Smooth muscle cell (in vitro differentiated cells): ENCODE results near the gene CREB3L2. TPM values are rescaled to one million over a fixed set of nuclear protein-coding genes. Genes with fewer than 3 reads are reported as not detected.

ENCODE experiments used
- DNase-seq: peaks from one replicate; lab custom pipeline; 2025; ENCODE audit not compliant: unreplicated experiment; lab: John Stamatoyannopoulos, UW
- H2AFZ ChIP-seq: fragments of 200-600 bp; sonication (generic); 2 replicates; pipeline ENCODE4 v1.6.0; 2016; ENCODE audit warnings: antibody characterized with exemption, low read depth, mild to moderate bottlenecking
- H3F3A ChIP-seq: fragments of 200-600 bp; sonication (generic); 2 replicates; pipeline ENCODE4 v1.6.0; 2017; ENCODE audit warnings: antibody characterized with exemption, low read depth
- H3K27ac ChIP-seq: fragments of 200-600 bp; sonication (generic); 2 replicates; pipeline ENCODE4 v1.5.1; 2016; ENCODE audit warnings: low read depth, mild to moderate bottlenecking
- H3K27me3 ChIP-seq: fragments of 200-600 bp; sonication (generic); 2 replicates; pipeline ENCODE4 v1.6.1; 2016; ENCODE audit warnings: low read depth, mild to moderate bottlenecking
- H3K36me3 ChIP-seq: fragments of 200-600 bp; sonication (generic); 2 replicates; pipeline ENCODE4 v1.5.1; 2016; ENCODE audit warnings: low read depth
- H3K4me1 ChIP-seq: fragments of 200-600 bp; sonication (generic); 2 replicates; pipeline ENCODE4 v1.5.1; 2016; ENCODE audit warnings: low read depth
- H3K4me2 ChIP-seq: fragments of 200-600 bp; sonication (generic); 2 replicates; pipeline ENCODE4 v1.6.0; 2016; ENCODE audit warnings: mild to moderate bottlenecking
- H3K4me3 ChIP-seq: fragments of 200-600 bp; sonication (generic); 2 replicates; pipeline ENCODE4 v1.5.1; 2016; ENCODE audit warnings: mild to moderate bottlenecking
- H3K79me2 ChIP-seq: fragments of 200-600 bp; sonication (generic); 2 replicates; pipeline ENCODE4 v1.6.0; 2016; ENCODE audit warnings: low read depth, mild to moderate bottlenecking
- H3K9ac ChIP-seq: fragments of 200-600 bp; sonication (generic); 2 replicates; pipeline ENCODE4 v1.6.0; 2016; ENCODE audit warnings: low read depth
- H3K9me3 ChIP-seq: fragments of 200-600 bp; sonication (generic); replicated peaks from 2 replicates; pipeline ENCODE4 v1.5.1; 2016; ENCODE audit warnings: low read depth
- H4K20me1 ChIP-seq: fragments of 200-600 bp; sonication (generic); 2 replicates; pipeline ENCODE4 v1.6.0; 2016; ENCODE audit warnings: low read depth
- WGBS: methylation state at CpG from one replicate; pipeline ENCODE4 v1.1.7; 2016; ENCODE audit warnings: low lambda C conversion rate; 5-methylcytosine and 5-hydroxymethylcytosine counted together
- polyA plus RNA-seq: library from polyadenylated mRNA; unstranded; fragments of >200 nt; fragmentation: Nextera tagmentation; extraction: Ambion mirVana; gene quantifications from 2 replicates; pipeline ENCODE4 v1.2.1, GENCODE V29; 2016
- total RNA-seq: library from RNA; depleted of rRNA; stranded (reverse); fragments of >200 nt; gene quantifications from 2 replicates; pipeline ENCODE4 v1.2.3, GENCODE V29; 2014
- TF ChIP-seq, protein P1 (sequence below): fragments of 200-600 bp; sonication (generic); IDR thresholded peaks from 2 replicates; pipeline ENCODE4 v1.5.1; 2017; ENCODE audit warnings: borderline replicate concordance, mild to moderate bottlenecking, antibody characterized with exemption; ENCODE audit not compliant: insufficient read depth, poor library complexity, severe bottlenecking

CREB3L2 gene
- total and polyA plus RNA-seq, 2 experiments from 2014 or later = 27.4 to 69.1 TPM

DNA sequence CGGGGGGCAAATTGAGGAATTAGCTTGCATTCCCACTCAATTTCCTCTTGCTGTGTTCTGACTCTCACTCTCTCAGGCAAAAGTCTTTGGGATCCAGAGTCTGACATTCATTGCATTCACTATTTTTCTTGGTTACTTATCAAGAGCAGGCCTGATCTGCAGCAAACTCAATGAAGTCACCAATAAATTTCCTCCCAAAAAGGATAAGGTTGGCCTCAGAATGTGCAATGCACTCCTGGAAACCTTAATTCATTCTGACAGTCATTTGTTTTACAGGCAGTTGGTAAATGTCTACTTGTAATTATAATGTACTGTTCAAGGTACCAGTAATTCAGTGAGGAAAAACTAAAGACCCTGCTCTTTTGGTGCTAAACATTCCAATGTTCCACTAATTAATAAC, 148.8 kb downstream of the CREB3L2 start:
- DNase-seq = no peak
- Histone ChIP-seq H3K36me3 (no peaks in the 10 kb centered on the region), H3K4me2 (no peak overlapping the region), H3F3A (peaks cover 7% of the 10 kb centered on the region), H3K4me1 (no peaks in the 10 kb centered on the region), H2AFZ (no peak overlapping the region), H3K79me2 (no peaks in the 10 kb centered on the region), H4K20me1 (no peaks in the 10 kb centered on the region), H3K27ac (no peak overlapping the region), H3K27me3 (peaks cover 15% of the 10 kb centered on the region), H3K9me3 (no peaks in the 10 kb centered on the region), H3K9ac (no peak overlapping the region), H3K4me3 (no peak overlapping the region)
- WGBS = 96% methylated on average over 1 of the region's 1 CpG
- TF ChIP-seq, protein P1, sequence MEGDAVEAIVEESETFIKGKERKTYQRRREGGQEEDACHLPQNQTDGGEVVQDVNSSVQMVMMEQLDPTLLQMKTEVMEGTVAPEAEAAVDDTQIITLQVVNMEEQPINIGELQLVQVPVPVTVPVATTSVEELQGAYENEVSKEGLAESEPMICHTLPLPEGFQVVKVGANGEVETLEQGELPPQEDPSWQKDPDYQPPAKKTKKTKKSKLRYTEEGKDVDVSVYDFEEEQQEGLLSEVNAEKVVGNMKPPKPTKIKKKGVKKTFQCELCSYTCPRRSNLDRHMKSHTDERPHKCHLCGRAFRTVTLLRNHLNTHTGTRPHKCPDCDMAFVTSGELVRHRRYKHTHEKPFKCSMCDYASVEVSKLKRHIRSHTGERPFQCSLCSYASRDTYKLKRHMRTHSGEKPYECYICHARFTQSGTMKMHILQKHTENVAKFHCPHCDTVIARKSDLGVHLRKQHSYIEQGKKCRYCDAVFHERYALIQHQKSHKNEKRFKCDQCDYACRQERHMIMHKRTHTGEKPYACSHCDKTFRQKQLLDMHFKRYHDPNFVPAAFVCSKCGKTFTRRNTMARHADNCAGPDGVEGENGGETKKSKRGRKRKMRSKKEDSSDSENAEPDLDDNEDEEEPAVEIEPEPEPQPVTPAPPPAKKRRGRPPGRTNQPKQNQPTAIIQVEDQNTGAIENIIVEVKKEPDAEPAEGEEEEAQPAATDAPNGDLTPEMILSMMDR = no peak

DNA sequence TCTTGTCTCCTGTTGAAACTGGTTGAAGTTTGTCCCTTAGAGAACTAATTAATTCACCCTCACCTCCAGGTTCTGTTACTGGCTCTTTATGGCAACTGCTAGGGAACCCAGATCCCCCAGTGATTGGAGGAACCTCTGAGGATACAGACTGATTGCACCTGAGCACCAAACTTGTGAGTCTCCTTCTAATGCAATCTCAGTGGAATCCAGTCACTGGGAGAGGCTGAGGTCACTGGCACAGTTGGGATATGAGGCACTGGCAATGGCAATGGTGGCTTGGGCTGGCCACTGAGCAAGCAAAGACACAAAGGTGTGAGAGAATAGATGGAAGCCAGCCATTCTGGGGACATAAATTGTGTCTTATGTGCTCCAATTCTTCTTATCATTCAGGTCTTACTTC, 149.8 kb downstream of the CREB3L2 start:
- H3K36me3 ChIP-seq = no peaks in the 10 kb centered on the region
- peaks cover 24% of the 10 kb centered on the region for H3K27me3 ChIP-seq
- no peak for DNase-seq
- no peaks in the 10 kb centered on the region for H3K9me3 ChIP-seq
- H3K4me1 ChIP-seq = peaks cover 3% of the 10 kb centered on the region
- H4K20me1 ChIP-seq = no peaks in the 10 kb centered on the region
- TF ChIP-seq, protein P1 = no peak
- H3K9ac ChIP-seq = no peak overlapping the region
- H3F3A ChIP-seq = peaks cover 7% of the 10 kb centered on the region
- no peak overlapping the region for H3K4me2 ChIP-seq
- peak overlapping the region; percentile 62 for H3K27ac ChIP-seq
- no peaks in the 10 kb centered on the region for H3K79me2 ChIP-seq
- no peak overlapping the region for H3K4me3 ChIP-seq
- no peak overlapping the region for H2AFZ ChIP-seq

DNA sequence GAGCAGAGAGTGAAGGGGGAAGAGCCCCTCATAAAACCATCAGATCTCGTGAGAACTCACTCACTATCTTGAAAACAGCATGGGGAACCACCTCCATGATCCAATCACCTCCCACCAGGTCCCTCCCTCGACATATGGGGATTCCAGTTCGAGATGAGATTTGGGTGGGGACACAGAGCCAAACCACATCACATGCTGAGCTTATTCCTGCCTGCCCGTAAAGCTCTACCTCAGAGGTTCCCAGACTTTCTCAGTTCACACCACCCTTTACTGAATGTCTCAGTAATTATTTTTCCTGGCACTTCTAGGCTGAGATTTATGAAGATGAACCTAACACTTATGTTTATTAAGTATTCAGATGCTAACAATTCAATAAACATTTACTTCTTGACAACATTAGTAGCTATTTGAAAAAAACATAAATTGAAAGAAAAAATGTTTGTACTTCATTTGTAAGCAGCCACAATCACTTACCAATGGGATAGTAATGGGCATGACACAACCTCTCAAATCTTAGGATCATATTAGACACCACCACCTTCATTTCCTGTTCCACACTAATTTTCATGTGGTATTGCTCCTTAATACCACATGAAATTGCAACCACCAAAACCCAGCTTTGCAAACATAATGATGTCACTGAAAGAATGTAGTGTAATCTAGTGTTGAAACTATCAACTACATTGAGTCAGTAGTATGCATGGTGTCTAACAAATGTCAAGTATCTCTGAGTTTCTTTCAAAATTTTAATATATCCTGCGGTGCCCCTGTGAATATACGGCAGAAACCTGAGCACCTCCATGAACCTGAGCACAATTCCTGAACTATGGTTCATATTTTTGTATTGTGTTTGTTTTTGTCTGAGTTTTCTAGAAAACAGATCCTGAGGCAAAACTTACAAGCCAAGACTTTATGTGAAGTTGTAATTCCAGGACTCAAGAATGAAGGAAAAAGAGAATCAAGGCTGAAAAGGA, 150.6 kb downstream of the CREB3L2 start:
- no peak for DNase-seq
- peaks cover 30% of the 10 kb centered on the region for H3K27me3 ChIP-seq
- no peaks in the 10 kb centered on the region for H4K20me1 ChIP-seq
- TF ChIP-seq, protein P1 = no peak
- H3K9me3 ChIP-seq = no peaks in the 10 kb centered on the region
- H3K9ac ChIP-seq = no peak overlapping the region
- peaks cover 7% of the 10 kb centered on the region for H3F3A ChIP-seq
- no peak overlapping the region for H2AFZ ChIP-seq
- peaks cover 3% of the 10 kb centered on the region for H3K4me1 ChIP-seq
- H3K79me2 ChIP-seq = no peaks in the 10 kb centered on the region
- H3K4me3 ChIP-seq = no peak overlapping the region
- H3K4me2 ChIP-seq = no peak overlapping the region
- H3K27ac ChIP-seq = peak overlapping the region; percentile 62
- 82% methylated on average over 6 of the region's 6 CpGs for WGBS
- H3K36me3 ChIP-seq = no peaks in the 10 kb centered on the region
